HG02571 (cell line): ENCODE results near the gene WDR62.

ENCODE experiments used
- ATAC-seq: cut with Tn5 transposase; IDR thresholded peaks from one replicate; pipeline ENCODE4 v1.9.1; 2021; ENCODE audit warnings: mild to moderate bottlenecking, moderate library complexity; ENCODE audit not compliant: unreplicated experiment

Gene WDR62

GRCh38 chr19:36054733-36055686 is at the start of gene WDR62:
Gene WDR62, plus strand, starts transcription at chr19:36054897. Its CDS starts 75 bp downstream, at chr19:36054972.
- peak; percentile 68 for ATAC-seq

- no peak for ATAC-seq
These were observed 47.7 kb upstream of the WDR62 start for GRCh38 chr19:36006955-36007354.

- ATAC-seq = no peak
These were observed 46.2 kb upstream of the WDR62 start, which contains the start of gene SYNE4 for GRCh38 chr19:36008336-36008978. Gene SYNE4, minus strand, starts transcription at chr19:36008813. Its CDS starts 132 bp downstream, at chr19:36008681.

GRCh38 chr19:36009220-36009619 is 45.5 kb upstream of the WDR62 start:
- ATAC-seq = no peak

- ATAC-seq = no peak
These were observed 44.9 kb upstream of the WDR62 start for GRCh38 chr19:36009633-36010379.

- no peak for ATAC-seq
These were observed 44.3 kb upstream of the WDR62 start for GRCh38 chr19:36010402-36010801.

- no peak for ATAC-seq
These were observed 41.3 kb upstream of the WDR62 start for GRCh38 chr19:36013280-36014011.

GRCh38 chr19:36014012-36014924 is 40.4 kb upstream of the WDR62 start, which contains the start of gene ALKBH6:
Gene ALKBH6, minus strand, starts transcription at chr19:36014213. Its CDS starts 816 bp downstream, at chr19:36013397.
- peak; percentile 91 for ATAC-seq

- no peak for ATAC-seq
These were observed 35.5 kb upstream of the WDR62 start for GRCh38 chr19:36019061-36019670.

GRCh38 chr19:36023432-36023831 is 31.3 kb upstream of the WDR62 start:
- no peak for ATAC-seq

GRCh38 chr19:36025541-36025940 is 29.2 kb upstream of the WDR62 start:
- no peak for ATAC-seq

- no peak for ATAC-seq
These were observed 28.4 kb upstream of the WDR62 start for GRCh38 chr19:36026091-36026876.

- ATAC-seq = no peak
These were observed 27.0 kb upstream of the WDR62 start for GRCh38 chr19:36027696-36028095.

GRCh38 chr19:36028313-36029041 is 26.2 kb upstream of the WDR62 start:
- no peak for ATAC-seq

- no peak for ATAC-seq
These were observed 24.2 kb upstream of the WDR62 start for GRCh38 chr19:36030264-36031148.

GRCh38 chr19:36031308-36031707 is 23.4 kb upstream of the WDR62 start:
- no peak for ATAC-seq
